ENCODE measurements around the gene CALB2.

DNA sequence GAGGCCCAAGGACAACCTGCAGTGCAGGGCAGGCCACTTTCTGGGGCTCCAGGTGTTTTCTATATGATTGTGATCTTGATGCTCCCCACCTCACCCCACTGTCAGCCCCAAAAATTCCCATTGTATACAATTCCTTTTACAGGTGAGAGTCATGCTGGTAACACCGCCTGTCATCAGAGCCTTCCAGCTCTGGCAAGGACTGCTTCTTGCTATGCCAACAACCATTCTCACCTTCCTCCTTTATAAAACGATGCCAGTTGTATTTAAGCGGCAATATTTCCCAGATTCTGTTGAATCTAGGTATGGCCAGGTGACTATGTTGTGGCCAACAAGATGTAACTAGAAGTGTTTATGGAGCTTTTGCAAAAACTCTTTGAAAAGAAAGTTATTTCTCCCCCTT is 30.4 kb upstream of the CALB2 start:
- TF ChIP-seq, protein P1, sequence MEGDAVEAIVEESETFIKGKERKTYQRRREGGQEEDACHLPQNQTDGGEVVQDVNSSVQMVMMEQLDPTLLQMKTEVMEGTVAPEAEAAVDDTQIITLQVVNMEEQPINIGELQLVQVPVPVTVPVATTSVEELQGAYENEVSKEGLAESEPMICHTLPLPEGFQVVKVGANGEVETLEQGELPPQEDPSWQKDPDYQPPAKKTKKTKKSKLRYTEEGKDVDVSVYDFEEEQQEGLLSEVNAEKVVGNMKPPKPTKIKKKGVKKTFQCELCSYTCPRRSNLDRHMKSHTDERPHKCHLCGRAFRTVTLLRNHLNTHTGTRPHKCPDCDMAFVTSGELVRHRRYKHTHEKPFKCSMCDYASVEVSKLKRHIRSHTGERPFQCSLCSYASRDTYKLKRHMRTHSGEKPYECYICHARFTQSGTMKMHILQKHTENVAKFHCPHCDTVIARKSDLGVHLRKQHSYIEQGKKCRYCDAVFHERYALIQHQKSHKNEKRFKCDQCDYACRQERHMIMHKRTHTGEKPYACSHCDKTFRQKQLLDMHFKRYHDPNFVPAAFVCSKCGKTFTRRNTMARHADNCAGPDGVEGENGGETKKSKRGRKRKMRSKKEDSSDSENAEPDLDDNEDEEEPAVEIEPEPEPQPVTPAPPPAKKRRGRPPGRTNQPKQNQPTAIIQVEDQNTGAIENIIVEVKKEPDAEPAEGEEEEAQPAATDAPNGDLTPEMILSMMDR (IDR thresholded peaks at IDR 0.05 in 4 of 5, conservative IDR thresholded peaks at IDR 0.05 in 1 of 5): no peak
- no peak for TF ChIP-seq POLR2A (IDR thresholded peaks at IDR 0.05)

Data from gastrocnemius medialis (tissue), 4 donors.